HepG2 (cell line): ENCODE results near the gene MEG3. TPM values are rescaled to one million over a fixed set of nuclear protein-coding genes. Genes with fewer than 3 reads are reported as not detected.

ENCODE experiments used
- ATAC-seq: fragments of 200-7000 bp; cut with Tn5 transposase; 3 replicates; pipeline ENCODE4 v1.9.1; 2020; ENCODE audit warnings: mild to moderate bottlenecking, moderate library complexity
- BruUV-seq: library from RNA; stranded (reverse); fragments of 400-500 nt; replicated peaks from 2 replicates; lab custom pipeline; 2021; lab: Mats Ljungman, UMichigan
- CTCF ChIA-PET: fragments of 300-600 bp; formaldehyde crosslinking; extraction: SDS; loops from one replicate; lab custom pipeline; 2021; ENCODE audit warnings: low total read pairs, inconsistent platforms, low intra/inter-chr PET ratio; lab: Yijun Ruan, JAX
- POLR2A ChIA-PET: fragments of 350-600 bp; sonication (Branson Sonifier 250); formaldehyde crosslinking; loops from one replicate; lab custom pipeline; 2020; ENCODE audit warnings: antibody characterized with exemption, inconsistent platforms; lab: Yijun Ruan, JAX
- DNase-seq: peaks from one replicate; pipeline ENCODE4 v3.0.0-alpha.2; 2015; ENCODE audit warnings: low spot score
- FAIRE-seq: peaks from 3 replicates; lab custom pipeline; 2011; peaks lifted over from hg19 to GRCh38; lab: Jason Lieb, UNC
- H2AFZ ChIP-seq: one replicate; pipeline ENCODE4 v1.6.1; 2011; ENCODE audit warnings: low read length, inconsistent platforms
- H3K27ac ChIP-seq: fragments of 300-600 bp; 3 replicates; pipeline ENCODE4 v1.8.0; 2011; ENCODE audit warnings: mixed run types, mild to moderate bottlenecking, mixed read lengths, low read length, inconsistent platforms; ENCODE audit not compliant: insufficient read depth; ENCODE audit errors: extremely low read length
- H3K27me3 ChIP-seq, 2 experiments: fragments of 200-600 bp in 1 of 2; 2 replicates in 1 of 2; 3 replicates in 1 of 2; pipeline versions ENCODE4 v1.6.0 to v1.8.0; 2011; ENCODE audit warnings: low read length in 2 of 2, mild to moderate bottlenecking in 2 of 2, moderate library complexity in 2 of 2, inconsistent platforms in 1 of 2; ENCODE audit not compliant: insufficient read depth in 2 of 2, control insufficient read depth in 1 of 2
- H3K36me3 ChIP-seq, 2 experiments: fragments of 200-600 bp in 1 of 2; replicated peaks in 1 of 2; 2 replicates in 1 of 2; 3 replicates in 1 of 2; pipeline versions ENCODE4 v1.5.1 to v1.8.0; 2011; ENCODE audit warnings: low read length in 2 of 2, inconsistent platforms in 1 of 2; ENCODE audit not compliant: insufficient read depth in 2 of 2, control insufficient read depth in 1 of 2
- H3K4me1 ChIP-seq: 2 replicates; pipeline ENCODE4 v1.5.1; 2012; ENCODE audit warnings: low read length, inconsistent platforms; ENCODE audit not compliant: insufficient read depth
- H3K4me2 ChIP-seq: 2 replicates; pipeline ENCODE4 v1.6.0; 2011; ENCODE audit warnings: low read depth, low read length, inconsistent platforms
- H3K4me3 ChIP-seq, 3 experiments: fragments of 200-600 bp in 1 of 3; sonication (generic), shearing (Covaris generic) in 1 of 3; replicated peaks in 1 of 3; 2 replicates each; pipeline ENCODE4 v1.5.1; 2011 to 2016; ENCODE audit warnings: low read length in 3 of 3, inconsistent platforms in 2 of 3, low read depth in 2 of 3, mild to moderate bottlenecking in 2 of 3, control low read depth in 1 of 3, mixed read lengths in 1 of 3; ENCODE audit not compliant: insufficient read depth in 1 of 3
- H3K79me2 ChIP-seq: one replicate; pipeline ENCODE4 v1.6.1; 2011; ENCODE audit warnings: low read length, inconsistent platforms; ENCODE audit not compliant: insufficient read depth
- H3K9ac ChIP-seq: 2 replicates; pipeline ENCODE4 v1.6.0; 2011; ENCODE audit warnings: mild to moderate bottlenecking, low read depth, low read length, inconsistent platforms; ENCODE audit not compliant: insufficient read depth
- H3K9me3 ChIP-seq: 2 replicates; pipeline ENCODE4 v1.5.1; 2012; ENCODE audit warnings: mild to moderate bottlenecking, low read length
- H4K20me1 ChIP-seq: 2 replicates; pipeline ENCODE4 v1.6.0; 2011; ENCODE audit warnings: inconsistent platforms, mild to moderate bottlenecking, low read length, moderate library complexity; ENCODE audit not compliant: insufficient read depth
- BRF2 ChIP-seq: sonication (generic); formaldehyde crosslinking; IDR thresholded peaks from 2 replicates; pipeline ENCODE4 v1.8.1; 2022; ENCODE audit warnings: mild to moderate bottlenecking, missing genetic modification reagents
- EEA1 ChIP-seq: sonication (generic); formaldehyde crosslinking; IDR thresholded peaks from 2 replicates; pipeline ENCODE4 v1.5.1; 2020; ENCODE audit warnings: mild to moderate bottlenecking, missing genetic modification reagents, borderline replicate concordance
- ETV5 ChIP-seq: IDR thresholded peaks from 2 replicates; pipeline ENCODE4 v1.6.1; 2018; ENCODE audit warnings: missing biosample characterization, missing genetic modification reagents, inconsistent platforms, borderline replicate concordance
- NCOR1 ChIP-seq: fragments of 200-600 bp; sonication (generic); IDR thresholded peaks from 2 replicates; pipeline ENCODE4 v1.7.0; 2017; ENCODE audit warnings: antibody characterized with exemption, low read length, borderline replicate concordance
- NFKB2 ChIP-seq: sonication (generic); formaldehyde crosslinking; IDR thresholded peaks from 2 replicates; pipeline ENCODE4 v1.4.0; 2020; ENCODE audit warnings: missing genetic modification reagents, borderline replicate concordance
- ONECUT2 ChIP-seq: sonication (generic); formaldehyde crosslinking; IDR thresholded peaks from 2 replicates; pipeline ENCODE4 v1.4.0; 2020; ENCODE audit warnings: missing genetic modification reagents
- PAF1 ChIP-seq: IDR thresholded peaks from 2 replicates; pipeline ENCODE4 v1.6.1; 2016; ENCODE audit warnings: missing genetic modification reagents, missing compliant biosample characterization
- RFX5 ChIP-seq: IDR thresholded peaks from 2 replicates; pipeline ENCODE4 v1.6.1; 2011; ENCODE audit warnings: low read depth, low read length, improper control_type of control experiment
- SIX4 ChIP-seq: sonication (generic); formaldehyde crosslinking; IDR thresholded peaks from 2 replicates; pipeline ENCODE4 v1.4.0; 2020; ENCODE audit warnings: missing genetic modification reagents
- TCF12 ChIP-seq, 2 experiments: fragments of 450-650 bp in 1 of 2; sonication (generic) in 1 of 2; formaldehyde crosslinking in 1 of 2; IDR thresholded peaks; 2 replicates each; pipeline versions ENCODE4 v1.6.1 to v1.8.0; 2017 to 2022; ENCODE audit warnings: antibody characterized with exemption in 1 of 2, mild to moderate bottlenecking in 1 of 2, missing genetic modification reagents in 1 of 2, moderate library complexity in 1 of 2
- TCF7 ChIP-seq: sonication (generic); IDR thresholded peaks from 2 replicates; pipeline ENCODE4 v1.6.1; 2016; ENCODE audit warnings: antibody characterized with exemption, low read depth
- ZNF333 ChIP-seq: sonication (generic); formaldehyde crosslinking; IDR thresholded peaks from 2 replicates; pipeline ENCODE4 v1.4.0; 2020; ENCODE audit warnings: mild to moderate bottlenecking, missing genetic modification reagents, borderline replicate concordance
- ZNF713 ChIP-seq: sonication (generic); formaldehyde crosslinking; IDR thresholded peaks from 2 replicates; pipeline ENCODE4 v1.4.0; 2020; ENCODE audit warnings: mild to moderate bottlenecking, missing genetic modification reagents
- ZNF777 ChIP-seq: sonication (generic); formaldehyde crosslinking; IDR thresholded peaks from 2 replicates; pipeline ENCODE4 v1.4.0; 2020; ENCODE audit warnings: missing genetic modification reagents
- ZNF780A ChIP-seq: sonication (generic); formaldehyde crosslinking; IDR thresholded peaks from 2 replicates; pipeline ENCODE4 v1.8.0; 2022; ENCODE audit warnings: mild to moderate bottlenecking, missing genetic modification reagents, moderate library complexity
- WGBS: methylation state at CpG from one replicate; pipeline ENCODE4 v1.1.6; 2017; ENCODE audit warnings: low lambda C conversion rate; 5-methylcytosine and 5-hydroxymethylcytosine counted together
- in situ Hi-C: cut with HindIII; loops from 2 replicates; pipeline ENCODE4 v1.10.0; 2017; ENCODE audit warnings: low pct_unique_long_range_greater_than_20kb; ENCODE audit not compliant: extremely low pct_ligation_motif_present
- intact Hi-C: fragments of 100-400 bp; cut with micrococcal nuclease; formaldehyde crosslinking; loops from one replicate; pipeline ENCODE4 v1.10.0; 2022; ENCODE audit not compliant: unreplicated experiment
- polyA plus RNA-seq, 8 experiments: library from polyadenylated mRNA; depleted of rRNA in 3 of 8; stranded (reverse) in 7 of 8; unstranded in 1 of 8; fragments of >200 nt; fragmentation: Illumina TruSeq in 4 of 8; extraction: Trizol in 4 of 8; gene quantifications; 2 replicates each; pipeline versions ENCODE4 v1.2.1 to v1.2.3, GENCODE V29; 2011 to 2016; ENCODE audit warnings: low read depth in 4 of 8, missing spikeins in 1 of 8, mixed read lengths in 1 of 8; ENCODE audit not compliant: insufficient read depth in 1 of 8
- total RNA-seq, 5 experiments: library from RNA; depleted of rRNA; stranded (reverse); fragments of >200 nt; fragmentation: Illumina TruSeq; extraction: Trizol; gene quantifications; 2 replicates each; pipeline ENCODE4 v1.2.3, GENCODE V29; 2016; ENCODE audit warnings: low read depth in 1 of 5
- TF ChIP-seq, protein P1 (sequence below): sonication (generic); formaldehyde crosslinking; IDR thresholded peaks from 2 replicates; pipeline ENCODE4 v1.4.0; 2020; ENCODE audit warnings: mild to moderate bottlenecking, missing genetic modification reagents
- TF ChIP-seq, protein P2 (sequence below): sonication (generic); formaldehyde crosslinking; IDR thresholded peaks from 2 replicates; pipeline ENCODE4 v1.5.0; 2020; ENCODE audit warnings: missing genetic modification reagents

Gene MEG3
- total and polyA plus RNA-seq, 2 of the 13 experiments (the other 11 are each of a cell fraction or from before 2014, with no cell fraction given) = 0.17 TPM; not detected in 1

DNA sequence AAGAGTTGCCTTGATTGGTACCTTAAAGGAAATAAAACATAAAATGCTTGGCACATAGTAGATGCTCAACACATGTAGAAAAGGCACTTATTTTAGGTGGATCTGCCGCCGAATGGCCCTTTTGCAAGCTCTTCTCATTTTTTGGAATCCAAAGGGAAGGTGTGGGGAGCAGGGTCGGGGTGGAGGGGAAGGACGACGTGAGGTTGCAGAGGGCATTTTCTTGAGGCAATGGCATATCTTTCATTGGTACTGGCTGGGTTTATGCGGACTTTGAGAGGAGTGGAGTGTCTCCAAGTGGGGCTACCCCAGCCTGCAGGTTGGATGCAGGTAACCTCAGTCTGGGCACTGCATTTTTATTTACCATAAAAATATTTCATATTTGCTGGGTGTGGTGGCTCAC, 69.5 kb downstream of the MEG3 start:
- Histone ChIP-seq H3K36me3 (no peaks in the 10 kb centered on the region), H3K9me3 (no peaks in the 10 kb centered on the region), H4K20me1 (no peaks in the 10 kb centered on the region), H3K27ac (no peak overlapping the region), H3K4me3 (no peak overlapping the region), H3K4me1 (peaks cover 35% of the 10 kb centered on the region), H3K79me2 (no peaks in the 10 kb centered on the region), H3K9ac (no peak overlapping the region), H3K4me2 (no peak overlapping the region), H2AFZ (no peak overlapping the region), H3K27me3 (peaks cover 0 to 5% of the 10 kb centered on the region in 2 experiments; a peak in 1 of 5 replicates)
- in situ Hi-C loops (loop anchor here (5.0 to 10.0 kb wide), 3 partner anchors 33 to 491 kb away; no protein-coding TSS in a partner anchor), intact Hi-C loops (no loop called here)
- DNase-seq = no peak
- ATAC-seq = no peak
- TF ChIP-seq ZNF777 (no peak), NCOR1 (no peak), NFKB2 (no peak), ZNF333 (CRISPR knock-in tag) (no peak), SIX4 (no peak), BRF2 (CRISPR knock-in tag) (no peak), EEA1 (CRISPR knock-in tag) (no peak), RFX5 (no peak), PAF1 (CRISPR knock-in tag) (no peak), TCF7 (no peak), ZNF713 (CRISPR knock-in tag) (no peak), ETV5 (no peak), ONECUT2 (no peak), TCF12 (IDR thresholded peaks at IDR 0.05) (no peak), TCF12 (CRISPR knock-in tag; IDR thresholded peaks at IDR 0.05) (no peak), ZNF780A (no peak)
- TF ChIP-seq, protein P1, sequence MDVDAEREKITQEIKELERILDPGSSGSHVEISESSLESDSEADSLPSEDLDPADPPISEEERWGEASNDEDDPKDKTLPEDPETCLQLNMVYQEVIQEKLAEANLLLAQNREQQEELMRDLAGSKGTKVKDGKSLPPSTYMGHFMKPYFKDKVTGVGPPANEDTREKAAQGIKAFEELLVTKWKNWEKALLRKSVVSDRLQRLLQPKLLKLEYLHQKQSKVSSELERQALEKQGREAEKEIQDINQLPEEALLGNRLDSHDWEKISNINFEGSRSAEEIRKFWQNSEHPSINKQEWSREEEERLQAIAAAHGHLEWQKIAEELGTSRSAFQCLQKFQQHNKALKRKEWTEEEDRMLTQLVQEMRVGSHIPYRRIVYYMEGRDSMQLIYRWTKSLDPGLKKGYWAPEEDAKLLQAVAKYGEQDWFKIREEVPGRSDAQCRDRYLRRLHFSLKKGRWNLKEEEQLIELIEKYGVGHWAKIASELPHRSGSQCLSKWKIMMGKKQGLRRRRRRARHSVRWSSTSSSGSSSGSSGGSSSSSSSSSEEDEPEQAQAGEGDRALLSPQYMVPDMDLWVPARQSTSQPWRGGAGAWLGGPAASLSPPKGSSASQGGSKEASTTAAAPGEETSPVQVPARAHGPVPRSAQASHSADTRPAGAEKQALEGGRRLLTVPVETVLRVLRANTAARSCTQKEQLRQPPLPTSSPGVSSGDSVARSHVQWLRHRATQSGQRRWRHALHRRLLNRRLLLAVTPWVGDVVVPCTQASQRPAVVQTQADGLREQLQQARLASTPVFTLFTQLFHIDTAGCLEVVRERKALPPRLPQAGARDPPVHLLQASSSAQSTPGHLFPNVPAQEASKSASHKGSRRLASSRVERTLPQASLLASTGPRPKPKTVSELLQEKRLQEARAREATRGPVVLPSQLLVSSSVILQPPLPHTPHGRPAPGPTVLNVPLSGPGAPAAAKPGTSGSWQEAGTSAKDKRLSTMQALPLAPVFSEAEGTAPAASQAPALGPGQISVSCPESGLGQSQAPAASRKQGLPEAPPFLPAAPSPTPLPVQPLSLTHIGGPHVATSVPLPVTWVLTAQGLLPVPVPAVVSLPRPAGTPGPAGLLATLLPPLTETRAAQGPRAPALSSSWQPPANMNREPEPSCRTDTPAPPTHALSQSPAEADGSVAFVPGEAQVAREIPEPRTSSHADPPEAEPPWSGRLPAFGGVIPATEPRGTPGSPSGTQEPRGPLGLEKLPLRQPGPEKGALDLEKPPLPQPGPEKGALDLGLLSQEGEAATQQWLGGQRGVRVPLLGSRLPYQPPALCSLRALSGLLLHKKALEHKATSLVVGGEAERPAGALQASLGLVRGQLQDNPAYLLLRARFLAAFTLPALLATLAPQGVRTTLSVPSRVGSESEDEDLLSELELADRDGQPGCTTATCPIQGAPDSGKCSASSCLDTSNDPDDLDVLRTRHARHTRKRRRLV (CRISPR knock-in tag) = no peak
- TF ChIP-seq, protein P2, sequence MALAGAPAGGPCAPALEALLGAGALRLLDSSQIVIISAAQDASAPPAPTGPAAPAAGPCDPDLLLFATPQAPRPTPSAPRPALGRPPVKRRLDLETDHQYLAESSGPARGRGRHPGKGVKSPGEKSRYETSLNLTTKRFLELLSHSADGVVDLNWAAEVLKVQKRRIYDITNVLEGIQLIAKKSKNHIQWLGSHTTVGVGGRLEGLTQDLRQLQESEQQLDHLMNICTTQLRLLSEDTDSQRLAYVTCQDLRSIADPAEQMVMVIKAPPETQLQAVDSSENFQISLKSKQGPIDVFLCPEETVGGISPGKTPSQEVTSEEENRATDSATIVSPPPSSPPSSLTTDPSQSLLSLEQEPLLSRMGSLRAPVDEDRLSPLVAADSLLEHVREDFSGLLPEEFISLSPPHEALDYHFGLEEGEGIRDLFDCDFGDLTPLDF (CRISPR knock-in tag) = no peak
- no peak for FAIRE-seq
- CTCF ChIA-PET = no interaction called here
- POLR2A ChIA-PET = no interaction called here
- no TSS peak for BruUV-seq
- 81% methylated on average over 6 of the region's 6 CpGs for WGBS
